ENCODE measurements around the gene MTA3. TPM values are rescaled to one million over a fixed set of nuclear protein-coding genes. Genes with fewer than 3 reads are reported as not detected.

Gene MTA3
- total and polyA plus RNA-seq, 2 of the 8 experiments (the other 6 are each of a cell fraction or from before 2014, with no cell fraction given) = 125 to 184 TPM

- H3K18ac ChIP-seq (ENCODE audit: extremely low read depth, low read length) = no peak overlapping the region
- DNase-seq (ENCODE audit: low read depth in 1 of 2, low spot score in 2 of 2) (peak in 1 of 2 experiments; percentile 46), FAIRE-seq (no peak)
- H3K27ac ChIP-seq (ENCODE audit: low read depth, low read length) = no peak overlapping the region
- no peak overlapping the region for H3K4me2 ChIP-seq (ENCODE audit: insufficient read depth in 1 of 2, low read depth in 2 of 2, low read length in 2 of 2)
- H3K4me3 ChIP-seq (ENCODE audit: extremely low read depth in 1 of 4, insufficient read depth in 2 of 4, low read depth in 3 of 4, low read length in 4 of 4) = no peak overlapping the region
- H4K8ac ChIP-seq (ENCODE audit: extremely low read depth, insufficient read depth, low read length) = no peak overlapping the region
- H2BK5ac ChIP-seq (ENCODE audit: low read depth, low read length) = peak overlapping the region; percentile 52; the same call in 1 of the 2 replicates
- peaks cover 1 to 16% (median 3%) of the 10 kb centered on the region in 4 experiments; a peak in 4 of 7 replicates for H3K4me1 ChIP-seq (replicated peaks in 1 of 4; ENCODE audit: control insufficient read depth in 3 of 4, insufficient read depth in 4 of 4, low read length in 3 of 4)
- peak overlapping the region; percentile 27 for H4K91ac ChIP-seq (replicated peaks; ENCODE audit: insufficient read length, low read length)
- no peak overlapping the region for H2AFZ ChIP-seq (ENCODE audit: low read length)
- no peaks in the 10 kb centered on the region for H3K27me3 ChIP-seq (replicated peaks in 1 of 4; ENCODE audit: control insufficient read depth in 3 of 4, extremely low read depth in 1 of 4, insufficient read depth in 3 of 4, low read length in 3 of 4)
- H3K56ac ChIP-seq (replicated peaks; ENCODE audit: insufficient read length, low read depth, low read length) = no peak overlapping the region
- no peaks in the 10 kb centered on the region for H3K9me3 ChIP-seq (ENCODE audit: insufficient read depth in 2 of 2, low read depth in 1 of 2, low read length in 1 of 2)
- no peaks in the 10 kb centered on the region for H3K79me1 ChIP-seq (ENCODE audit: low read depth, low read length)
- 91% methylated on average over 14 of the region's 14 CpGs; no CpG with 5 or more reads in 1 of the 2 experiments for WGBS, 2 experiments (ENCODE audit: extremely low coverage in 1 of 2, insufficient coverage in 1 of 2, insufficient read length in 1 of 2, insufficient replicate concordance in 2 of 2, low coverage in 1 of 2, low lambda C conversion rate in 2 of 2, missing lambda C conversion rate in 1 of 2)
- no peak overlapping the region for H3K9ac ChIP-seq (replicated peaks in 1 of 4; ENCODE audit: extremely low read depth in 1 of 4, low read depth in 3 of 4, low read length in 3 of 4)
- no peaks in the 10 kb centered on the region for H3K23me2 ChIP-seq (ENCODE audit: low read depth, low read length)
- no peak overlapping the region for H3K23ac ChIP-seq (ENCODE audit: insufficient read length)
- H3K4ac ChIP-seq (replicated peaks; ENCODE audit: insufficient read length, low read depth, low read length) = no peak overlapping the region
- no peaks in the 10 kb centered on the region for H3K79me2 ChIP-seq (ENCODE audit: control insufficient read depth in 1 of 2, insufficient read depth in 2 of 2, low read length in 2 of 2)
- ChIA-PET CTCF (ENCODE audit: partially characterized antibody) (interaction anchor here (1.0 to 4.1 kb wide), 6 partner anchors 11 to 338 kb away, joined by 3 to 35 read pairs (median 5); no protein-coding TSS in a partner anchor), POLR2A (ENCODE audit: partially characterized antibody) (interaction anchor here (0.7 to 2.1 kb wide), 6 partner anchors 8 to 55 kb away, joined by 3 to 6 read pairs (median 4); no protein-coding TSS in a partner anchor)
- no peak overlapping the region for H4K5ac ChIP-seq (ENCODE audit: insufficient read length, low read depth, low read length)
- no peaks in the 10 kb centered on the region; a peak in 1 of 8 replicates for H3K36me3 ChIP-seq (ENCODE audit: control insufficient read depth in 2 of 4, insufficient read depth in 4 of 4, low read length in 3 of 4)
- no peak overlapping the region for H2BK20ac ChIP-seq (ENCODE audit: low read length)
- H3K14ac ChIP-seq (ENCODE audit: insufficient read length) = no peak overlapping the region
- H4K20me1 ChIP-seq (replicated peaks in 1 of 2; ENCODE audit: control insufficient read depth in 1 of 2, insufficient read depth in 2 of 2, low read length in 2 of 2) = no peaks in the 10 kb centered on the region
- H2BK12ac ChIP-seq (ENCODE audit: low read depth, low read length) = no peak overlapping the region
- H2AK5ac ChIP-seq (ENCODE audit: low read depth, low read length) = no peak overlapping the region
- no peak overlapping the region for H2BK15ac ChIP-seq (ENCODE audit: low read length)
- no peak overlapping the region for H2BK120ac ChIP-seq (replicated peaks; ENCODE audit: low read depth, low read length)
- TF ChIP-seq SP1 (IDR thresholded peaks at IDR 0.05; ENCODE audit: low read depth, low read length) (no peak), EZH2 (IDR thresholded peaks at IDR 0.05; ENCODE audit: low read depth, low read length, severe bottlenecking) (no peak), KDM4A (IDR thresholded peaks at IDR 0.05; ENCODE audit: low read depth, low read length, severe bottlenecking) (no peak), RNF2 (IDR thresholded peaks at IDR 0.05; ENCODE audit: borderline replicate concordance, low read depth, low read length, missing control alignments, poor library complexity, severe bottlenecking) (no peak), JUN (IDR thresholded peaks at IDR 0.05; ENCODE audit: low read depth, low read length) (no peak), NRF1 (IDR thresholded peaks at IDR 0.05; ENCODE audit: low read depth, low read length) (no peak), USF2 (IDR thresholded peaks at IDR 0.05; ENCODE audit: low read length) (no peak), KDM1A (IDR thresholded peaks at IDR 0.05; ENCODE audit: borderline replicate concordance, low read length) (no peak), SIN3A (conservative IDR thresholded peaks at IDR 0.05 in 1 of 2, IDR thresholded peaks at IDR 0.05 in 1 of 2; ENCODE audit: low read depth in 1 of 2, low read length in 2 of 2) (no peak)
Measured at GRCh38 chr2:42767899-42768705, 199.7 kb downstream of the MTA3 start.

Measured in H1 (cell line).